ENCODE measurements around the gene BCS1L. TPM values are rescaled to one million over a fixed set of nuclear protein-coding genes. Genes with fewer than 3 reads are reported as not detected.

BCS1L gene
- total and polyA plus RNA-seq, 9 of the 15 experiments (the other 6 are each of a cell fraction or from before 2014, with no cell fraction given), result 37.6 to 103 (median 56.7) TPM

DNA sequence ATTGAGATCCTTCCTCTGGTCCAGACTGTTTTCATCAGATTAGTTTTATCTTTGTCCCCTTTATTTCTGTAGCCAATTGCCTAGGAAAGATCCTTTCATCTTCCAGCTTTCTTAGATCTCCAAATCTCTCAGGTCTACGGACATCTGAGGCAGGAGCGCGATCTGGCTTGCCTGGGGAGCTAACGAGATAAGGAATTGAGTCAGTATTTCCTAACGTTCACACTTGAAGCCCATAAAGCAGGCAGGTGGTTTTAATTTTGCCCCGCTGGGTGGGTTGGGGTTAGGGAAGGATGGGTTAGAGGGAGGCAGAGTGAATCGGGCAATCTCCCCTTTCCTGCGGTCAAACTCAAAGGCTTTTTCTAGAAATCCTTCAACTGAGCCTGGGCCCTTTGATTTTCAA, 50.4 kb downstream of the BCS1L start:
- DNase-seq (ENCODE audit: extremely low read depth in 1 of 4, low spot score in 3 of 4) (peak in 1 of 4 experiments; percentile 18), FAIRE-seq (no peak), ATAC-seq (no peak)
- no TSS peak for BruUV-seq (replicated peaks)
- H3K27ac ChIP-seq (ENCODE audit: extremely low read depth, low read depth, low read length), result 0 out of 3 replicates have a peak overlapping the region, but pooled peaks have one; percentile 25
- H3K4me2 ChIP-seq (ENCODE audit: insufficient read depth, low read length), result peak overlapping the region; percentile 46
- H3K9me1 ChIP-seq (ENCODE audit: control insufficient read depth, insufficient read depth, low read length), result peaks cover 2% of the 10 kb centered on the region
- intact Hi-C loops (cut with micrococcal nuclease), result loop anchor here (5.0 kb wide), 1 partner anchor 137 kb away; no protein-coding TSS in a partner anchor
- WGBS (ENCODE audit: insufficient coverage, low coverage, missing lambda C conversion rate), result 24% methylated on average over 6 of the region's 8 CpGs
- POLR2A ChIA-PET, result interaction anchor here (0.5 to 1.2 kb wide), 5 partner anchors 13 to 150 kb away, joined by 3 to 4 read pairs (median 3); partner anchors contain the start of genes RNF25 and STK36
- in situ Hi-C loops (cut with MboI), result no loop called here
- peaks cover 3% of the 10 kb centered on the region; the same call in 2 of the 3 replicates for H3K36me3 ChIP-seq (ENCODE audit: control insufficient read depth, insufficient read depth, low read length)
- H3K79me2 ChIP-seq (ENCODE audit: control insufficient read depth, insufficient read depth, low read length), result peaks cover 37% of the 10 kb centered on the region
- no peaks in the 10 kb centered on the region for H3K9me3 ChIP-seq (replicated peaks; ENCODE audit: control insufficient read depth, insufficient read depth, low read depth, low read length)
- no peaks in the 10 kb centered on the region; the same call in 1 of the 2 replicates for H4K20me1 ChIP-seq (replicated peaks; ENCODE audit: control insufficient read depth, insufficient read depth, low read length)
- CTCF ChIA-PET (ENCODE audit: low intra/inter-chr PET ratio), result interaction anchor here (0.6 to 1.7 kb wide), 2 partner anchors 138 to 233 kb away, joined by 3 to 15 read pairs; no protein-coding TSS in a partner anchor
- no peak overlapping the region for H3K9ac ChIP-seq (ENCODE audit: insufficient read depth in 1 of 2, low read depth in 2 of 2, low read length in 2 of 2)
- no peak overlapping the region for H3K4me3 ChIP-seq
- TF ChIP-seq JUND (IDR thresholded peaks at IDR 0.05; ENCODE audit: borderline replicate concordance, low read depth, low read length), result peak; percentile 38; the same call in 1 of the 2 replicates
- no peak; the same call in 2 of the 3 replicates for TF ChIP-seq JUND (tag; IDR thresholded peaks at IDR 0.05; ENCODE audit: borderline replicate concordance, low read depth, low read length)
- peak; percentile 66 for TF ChIP-seq FOSL1 (tag; conservative IDR thresholded peaks at IDR 0.05)
- TF ChIP-seq BDP1 (IDR thresholded peaks at IDR 0.05; ENCODE audit: insufficient read depth, insufficient read length), result no peak
- no peaks in the 10 kb centered on the region for H3K27me3 ChIP-seq (ENCODE audit: control insufficient read depth in 2 of 2, insufficient read depth in 2 of 2, low read length in 2 of 2)
- peaks cover 13 to 14% of the 10 kb centered on the region in 2 experiments for H3K4me1 ChIP-seq (replicated peaks in 1 of 2; ENCODE audit: control insufficient read depth in 2 of 2, insufficient read depth in 2 of 2, low read length in 2 of 2)
- peak overlapping the region; percentile 94 for H2AFZ ChIP-seq (ENCODE audit: low read depth, low read length)

DNA sequence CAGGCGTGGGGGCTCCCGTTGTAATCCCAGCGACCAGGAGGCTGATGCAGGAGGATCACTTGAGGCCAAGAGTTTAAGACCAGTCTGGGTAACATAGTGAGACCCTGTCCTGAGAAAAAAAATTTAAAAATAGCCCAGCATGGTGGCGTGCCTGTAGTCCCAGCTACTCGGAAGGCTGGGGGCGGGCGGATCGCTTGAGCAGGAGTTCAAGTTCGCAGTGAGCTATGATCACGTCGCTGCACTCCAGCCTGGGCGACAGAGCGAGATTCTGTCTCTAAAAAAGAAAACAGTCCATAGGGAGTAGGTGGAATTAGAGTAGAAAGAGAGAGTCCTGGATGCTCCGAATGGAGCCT, 50.8 kb downstream of the BCS1L start:
- Histone ChIP-seq H3K4me2 (ENCODE audit: insufficient read depth, low read length) (peak overlapping the region; percentile 46), H3K27me3 (ENCODE audit: control insufficient read depth in 2 of 2, insufficient read depth in 2 of 2, low read length in 2 of 2) (no peaks in the 10 kb centered on the region), H3K36me3 (ENCODE audit: control insufficient read depth, insufficient read depth, low read length) (peaks cover 7% of the 10 kb centered on the region), H3K9ac (ENCODE audit: insufficient read depth in 1 of 2, low read depth in 2 of 2, low read length in 2 of 2) (no peak overlapping the region), H4K20me1 (replicated peaks; ENCODE audit: control insufficient read depth, insufficient read depth, low read length) (no peaks in the 10 kb centered on the region; the same call in 1 of the 2 replicates), H2AFZ (ENCODE audit: low read depth, low read length) (peak overlapping the region; percentile 94), H3K4me3 (peak overlapping the region; percentile 85; the same call in 1 of the 2 replicates), H3K27ac (ENCODE audit: extremely low read depth, low read depth, low read length) (no peak overlapping the region), H3K4me1 (replicated peaks in 1 of 2; ENCODE audit: control insufficient read depth in 2 of 2, insufficient read depth in 2 of 2, low read length in 2 of 2) (peaks cover 13 to 14% of the 10 kb centered on the region in 2 experiments), H3K79me2 (ENCODE audit: control insufficient read depth, insufficient read depth, low read length) (peaks cover 40% of the 10 kb centered on the region), H3K9me3 (replicated peaks; ENCODE audit: control insufficient read depth, insufficient read depth, low read depth, low read length) (no peaks in the 10 kb centered on the region), H3K9me1 (ENCODE audit: control insufficient read depth, insufficient read depth, low read length) (peaks cover 2% of the 10 kb centered on the region)
- DNase-seq (ENCODE audit: extremely low read depth in 1 of 4, low spot score in 3 of 4) (no peak), ATAC-seq (peak; percentile 2; the same call in 1 of the 3 replicates), FAIRE-seq (no peak)
- TF ChIP-seq ZC3H8 (IDR thresholded peaks at IDR 0.05) (no peak), GABPA (tag; conservative IDR thresholded peaks at IDR 0.05; ENCODE audit: low read depth) (0 out of 2 replicates have a peak, but pooled peaks have one; percentile 3), SETDB1 (IDR thresholded peaks at IDR 0.05; ENCODE audit: low read length) (no peak), FOSL1 (tag; conservative IDR thresholded peaks at IDR 0.05) (peak; percentile 9; the same call in 1 of the 2 replicates), MAZ (CRISPR knock-in tag; conservative IDR thresholded peaks at IDR 0.05 in 1 of 2, IDR thresholded peaks at IDR 0.05 in 1 of 2) (no peak), ZNF311 (CRISPR knock-in tag; IDR thresholded peaks at IDR 0.05) (no peak), HDAC1 (IDR thresholded peaks at IDR 0.05) (no peak)
- POLR2A ChIA-PET, result interaction anchor here (0.5 to 1.3 kb wide), 6 partner anchors 9 to 151 kb away, joined by 3 to 7 read pairs (median 4); partner anchors contain the start of genes RNF25 and STK36
- no TSS peak for BruUV-seq (replicated peaks)
- intact Hi-C loops (cut with micrococcal nuclease), result loop anchor here (5.0 kb wide), 1 partner anchor 137 kb away; no protein-coding TSS in a partner anchor
- in situ Hi-C loops (cut with MboI), result no loop called here
- CTCF ChIA-PET (ENCODE audit: low intra/inter-chr PET ratio), result interaction anchor here (0.6 to 1.7 kb wide), 2 partner anchors 138 to 234 kb away, joined by 3 to 15 read pairs; no protein-coding TSS in a partner anchor
- 62% methylated on average over 14 of the region's 14 CpGs for WGBS (ENCODE audit: insufficient coverage, low coverage, missing lambda C conversion rate)

Data from K562 (cell line).